Adrenal gland (tissue), 5 donors: Measurements from ENCODE around the gene CERCAM.

ENCODE experiments used
- POLR2A ChIP-seq, 2 donors: fragments of 450-650 bp; IDR thresholded peaks; one replicate each; pipeline ENCODE4 v1.6.1; 2017; ENCODE audit warnings: antibody characterized with exemption in 2 of 2, mild to moderate bottlenecking in 2 of 2, moderate library complexity in 1 of 2
- TF ChIP-seq, protein P1 (sequence below), 6 experiments: fragments of 450-650 bp in 4 of 6; fragments of 200-600 bp in 2 of 6; sonication (generic) in 1 of 6; IDR thresholded peaks; 1 replicate in 5 of 6; 2 replicates in 1 of 6; pipeline versions ENCODE4 v1.5.1 to v1.8.0; 2016 to 2021; ENCODE audit warnings: antibody characterized with exemption in 6 of 6, mild to moderate bottlenecking in 2 of 6, moderate library complexity in 1 of 6
- donor health status: DM: no; HTN: no; CAD: no.

DNA sequence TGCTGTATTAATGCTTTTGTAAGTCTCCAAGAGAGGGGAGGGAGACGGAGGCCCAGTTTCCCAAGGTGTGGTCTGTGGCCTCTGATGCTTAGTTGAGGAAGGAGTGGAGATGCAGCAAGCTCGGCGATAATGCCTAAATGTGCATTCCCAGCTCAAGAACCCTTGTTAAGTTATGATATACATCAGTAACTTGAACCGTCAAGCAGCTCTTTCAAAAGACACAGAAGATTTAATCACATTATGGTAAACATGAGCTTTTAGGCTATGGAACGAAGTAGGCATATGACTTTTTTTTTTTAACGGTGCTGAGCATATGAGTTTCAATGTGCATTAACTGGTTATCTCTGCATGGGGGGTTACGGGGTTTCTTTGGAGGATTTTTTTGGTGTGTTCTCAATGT, 61.5 kb downstream of the CERCAM start:
- TF ChIP-seq, protein P1, sequence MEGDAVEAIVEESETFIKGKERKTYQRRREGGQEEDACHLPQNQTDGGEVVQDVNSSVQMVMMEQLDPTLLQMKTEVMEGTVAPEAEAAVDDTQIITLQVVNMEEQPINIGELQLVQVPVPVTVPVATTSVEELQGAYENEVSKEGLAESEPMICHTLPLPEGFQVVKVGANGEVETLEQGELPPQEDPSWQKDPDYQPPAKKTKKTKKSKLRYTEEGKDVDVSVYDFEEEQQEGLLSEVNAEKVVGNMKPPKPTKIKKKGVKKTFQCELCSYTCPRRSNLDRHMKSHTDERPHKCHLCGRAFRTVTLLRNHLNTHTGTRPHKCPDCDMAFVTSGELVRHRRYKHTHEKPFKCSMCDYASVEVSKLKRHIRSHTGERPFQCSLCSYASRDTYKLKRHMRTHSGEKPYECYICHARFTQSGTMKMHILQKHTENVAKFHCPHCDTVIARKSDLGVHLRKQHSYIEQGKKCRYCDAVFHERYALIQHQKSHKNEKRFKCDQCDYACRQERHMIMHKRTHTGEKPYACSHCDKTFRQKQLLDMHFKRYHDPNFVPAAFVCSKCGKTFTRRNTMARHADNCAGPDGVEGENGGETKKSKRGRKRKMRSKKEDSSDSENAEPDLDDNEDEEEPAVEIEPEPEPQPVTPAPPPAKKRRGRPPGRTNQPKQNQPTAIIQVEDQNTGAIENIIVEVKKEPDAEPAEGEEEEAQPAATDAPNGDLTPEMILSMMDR (IDR thresholded peaks at IDR 0.05) = no peak
- TF ChIP-seq POLR2A (IDR thresholded peaks at IDR 0.05) = no peak
